ENCODE data around the gene PPP1R26.
"Not testable (repeated sequence)": the region's sequence is repeated elsewhere in the genome, so short reads cannot be mapped to it uniquely, and the experiment has no call there.

Gene PPP1R26

GRCh38 chr9:135479469-135480052 is at the start of gene PPP1R26:
Gene PPP1R26 (plus strand): TSS chr9:135479782. CDS start chr9:135484511, 4,729 bp downstream.
- H3K4me1 ChIP-seq (ENCODE audit: insufficient read depth, low read length) = no peaks in the 10 kb centered on the region
- ATAC-seq (ENCODE audit: insufficient read depth, low read depth) = no peak
- H4K20me1 ChIP-seq (ENCODE audit: insufficient read depth, low read length) = no peaks in the 10 kb centered on the region
- no peak within 1 kb of the TSS for H3K9ac ChIP-seq (ENCODE audit: low read depth, low read length)
- H3K4me3 ChIP-seq (ENCODE audit: low read depth in 1 of 2, low read length in 2 of 2) = no peak within 1 kb of the TSS
- no peak within 1 kb of the TSS for H3K4me2 ChIP-seq (ENCODE audit: insufficient read depth, low read length)
- TF ChIP-seq EZH2 (IDR thresholded peaks at IDR 0.05; ENCODE audit: borderline replicate concordance, low read depth, low read length, severe bottlenecking) = no peak
- TF ChIP-seq, protein P1, sequence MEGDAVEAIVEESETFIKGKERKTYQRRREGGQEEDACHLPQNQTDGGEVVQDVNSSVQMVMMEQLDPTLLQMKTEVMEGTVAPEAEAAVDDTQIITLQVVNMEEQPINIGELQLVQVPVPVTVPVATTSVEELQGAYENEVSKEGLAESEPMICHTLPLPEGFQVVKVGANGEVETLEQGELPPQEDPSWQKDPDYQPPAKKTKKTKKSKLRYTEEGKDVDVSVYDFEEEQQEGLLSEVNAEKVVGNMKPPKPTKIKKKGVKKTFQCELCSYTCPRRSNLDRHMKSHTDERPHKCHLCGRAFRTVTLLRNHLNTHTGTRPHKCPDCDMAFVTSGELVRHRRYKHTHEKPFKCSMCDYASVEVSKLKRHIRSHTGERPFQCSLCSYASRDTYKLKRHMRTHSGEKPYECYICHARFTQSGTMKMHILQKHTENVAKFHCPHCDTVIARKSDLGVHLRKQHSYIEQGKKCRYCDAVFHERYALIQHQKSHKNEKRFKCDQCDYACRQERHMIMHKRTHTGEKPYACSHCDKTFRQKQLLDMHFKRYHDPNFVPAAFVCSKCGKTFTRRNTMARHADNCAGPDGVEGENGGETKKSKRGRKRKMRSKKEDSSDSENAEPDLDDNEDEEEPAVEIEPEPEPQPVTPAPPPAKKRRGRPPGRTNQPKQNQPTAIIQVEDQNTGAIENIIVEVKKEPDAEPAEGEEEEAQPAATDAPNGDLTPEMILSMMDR (IDR thresholded peaks at IDR 0.05; ENCODE audit: borderline replicate concordance, extremely low read depth, low read length, poor library complexity, severe bottlenecking) = no peak
- no peak within 1 kb of the TSS for H3K27ac ChIP-seq (ENCODE audit: low read length)
- no peaks in the 10 kb centered on the region for H3K9me3 ChIP-seq (ENCODE audit: insufficient read depth, low read length, severe bottlenecking)
- H3K27me3 ChIP-seq (ENCODE audit: insufficient read depth, low read length, poor library complexity) = no peaks in the 10 kb centered on the region
- no peak within 1 kb of the TSS for H2AFZ ChIP-seq (ENCODE audit: low read depth, low read length)
- H3K79me2 ChIP-seq (ENCODE audit: insufficient read depth, low read length) = no peaks in the 10 kb centered on the region
- H3K36me3 ChIP-seq (ENCODE audit: insufficient read depth, low read length) = no peaks in the 10 kb centered on the region
- DNase-seq = no peak

DNA sequence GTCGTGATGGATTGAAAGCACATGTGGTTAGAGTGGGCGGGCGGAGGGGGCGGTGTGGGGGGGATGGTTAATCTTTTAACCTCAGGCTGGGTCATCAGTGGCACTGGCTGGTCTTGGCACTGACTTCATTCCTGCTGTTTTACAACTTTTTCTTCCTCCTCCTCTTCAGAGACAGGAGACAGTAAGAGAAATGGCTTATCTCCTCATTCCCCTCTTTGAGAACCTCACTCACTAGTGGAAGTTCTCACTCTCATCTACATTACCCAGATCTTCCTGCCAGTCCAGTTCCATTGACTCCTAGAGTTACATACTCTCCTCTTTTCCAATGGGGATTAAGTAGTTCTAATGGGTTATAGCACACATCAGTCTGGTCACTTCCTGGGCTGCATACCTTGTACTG is 42.3 kb upstream of the PPP1R26 start:
- no peak for TF ChIP-seq EZH2 (IDR thresholded peaks at IDR 0.05; ENCODE audit: borderline replicate concordance, low read depth, low read length, severe bottlenecking)
- TF ChIP-seq, protein P1 (IDR thresholded peaks at IDR 0.05; ENCODE audit: borderline replicate concordance, extremely low read depth, low read length, poor library complexity, severe bottlenecking) = no peak
- Histone ChIP-seq H3K27me3 (ENCODE audit: insufficient read depth, low read length, poor library complexity) (no peaks in the 10 kb centered on the region), H3K9me3 (ENCODE audit: insufficient read depth, low read length, severe bottlenecking) (no peaks in the 10 kb centered on the region), H3K9ac (ENCODE audit: low read depth, low read length) (no peak overlapping the region), H3K4me1 (ENCODE audit: insufficient read depth, low read length) (no peaks in the 10 kb centered on the region), H2AFZ (ENCODE audit: low read depth, low read length) (no peak overlapping the region), H4K20me1 (ENCODE audit: insufficient read depth, low read length) (no peaks in the 10 kb centered on the region), H3K4me3 (ENCODE audit: low read depth in 1 of 2, low read length in 2 of 2) (no peak overlapping the region), H3K79me2 (ENCODE audit: insufficient read depth, low read length) (no peaks in the 10 kb centered on the region), H3K4me2 (ENCODE audit: insufficient read depth, low read length) (no peak overlapping the region), H3K36me3 (ENCODE audit: insufficient read depth, low read length) (no peaks in the 10 kb centered on the region), H3K27ac (ENCODE audit: low read length) (no peak overlapping the region)
- ATAC-seq (ENCODE audit: insufficient read depth, low read depth) (no peak), DNase-seq (no peak)

- DNase-seq; H3K9me3 ChIP-seq (ENCODE audit: insufficient read depth, low read length, severe bottlenecking); H3K79me2 ChIP-seq (ENCODE audit: insufficient read depth, low read length); H3K4me2 ChIP-seq (ENCODE audit: insufficient read depth, low read length); H3K36me3 ChIP-seq (ENCODE audit: insufficient read depth, low read length); H4K20me1 ChIP-seq (ENCODE audit: insufficient read depth, low read length); ATAC-seq (ENCODE audit: insufficient read depth, low read depth); H3K4me3 ChIP-seq (ENCODE audit: low read depth in 1 of 2, low read length in 2 of 2); H3K27me3 ChIP-seq (ENCODE audit: insufficient read depth, low read length, poor library complexity); H3K4me1 ChIP-seq (ENCODE audit: insufficient read depth, low read length); H3K9ac ChIP-seq (ENCODE audit: low read depth, low read length); H3K27ac ChIP-seq (ENCODE audit: low read length); H2AFZ ChIP-seq (ENCODE audit: low read depth, low read length): not testable (repeated sequence)
Observed at GRCh38 chr9:135437696-135438095, 41.9 kb upstream of the PPP1R26 start.

GRCh38 chr9:135438581-135439232 is 40.9 kb upstream of the PPP1R26 start:
- not testable (repeated sequence) for H2AFZ ChIP-seq (ENCODE audit: low read depth, low read length); H3K9ac ChIP-seq (ENCODE audit: low read depth, low read length); H3K27me3 ChIP-seq (ENCODE audit: insufficient read depth, low read length, poor library complexity); H3K4me3 ChIP-seq (ENCODE audit: low read depth in 1 of 2, low read length in 2 of 2); DNase-seq; H3K79me2 ChIP-seq (ENCODE audit: insufficient read depth, low read length); ATAC-seq (ENCODE audit: insufficient read depth, low read depth); H3K9me3 ChIP-seq (ENCODE audit: insufficient read depth, low read length, severe bottlenecking); H3K4me2 ChIP-seq (ENCODE audit: insufficient read depth, low read length); H3K36me3 ChIP-seq (ENCODE audit: insufficient read depth, low read length); H3K4me1 ChIP-seq (ENCODE audit: insufficient read depth, low read length); H3K27ac ChIP-seq (ENCODE audit: low read length); H4K20me1 ChIP-seq (ENCODE audit: insufficient read depth, low read length)

GRCh38 chr9:135439514-135439913 is 40.1 kb upstream of the PPP1R26 start:
- H3K36me3 ChIP-seq (ENCODE audit: insufficient read depth, low read length); DNase-seq; H3K4me2 ChIP-seq (ENCODE audit: insufficient read depth, low read length); ATAC-seq (ENCODE audit: insufficient read depth, low read depth); H3K4me3 ChIP-seq (ENCODE audit: low read depth in 1 of 2, low read length in 2 of 2); H4K20me1 ChIP-seq (ENCODE audit: insufficient read depth, low read length); H3K4me1 ChIP-seq (ENCODE audit: insufficient read depth, low read length); H3K9me3 ChIP-seq (ENCODE audit: insufficient read depth, low read length, severe bottlenecking); H2AFZ ChIP-seq (ENCODE audit: low read depth, low read length); H3K9ac ChIP-seq (ENCODE audit: low read depth, low read length); H3K27ac ChIP-seq (ENCODE audit: low read length); H3K79me2 ChIP-seq (ENCODE audit: insufficient read depth, low read length); H3K27me3 ChIP-seq (ENCODE audit: insufficient read depth, low read length, poor library complexity): not testable (repeated sequence)
